ENCODE data around the gene RASL10A. TPM values are rescaled to one million over a fixed set of nuclear protein-coding genes. Genes with fewer than 3 reads are reported as not detected.

The RASL10A gene
- total and polyA plus RNA-seq, 9 donors = 1.5 to 3.5 (median 2.1) TPM

GRCh38 chr22:29270475-29271271 lies 44.8 kb downstream of the RASL10A start:
- no peaks in the 10 kb centered on the region for H3K27me3 ChIP-seq (ENCODE audit: control insufficient read depth, insufficient read depth, low read length)
- peaks cover 35% of the 10 kb centered on the region for H3K36me3 ChIP-seq (ENCODE audit: control insufficient read depth, insufficient read depth, low read length)
- WGBS (ENCODE audit: insufficient coverage) = 0% methylated on average over 3 of the region's 9 CpGs
- no peak overlapping the region for H3K27ac ChIP-seq (ENCODE audit: low read length)
- no peaks in the 10 kb centered on the region for H3K9me3 ChIP-seq (replicated peaks; ENCODE audit: control insufficient read depth, low read depth, low read length)
- peak overlapping the region; percentile 81 for H3K4me3 ChIP-seq (ENCODE audit: low read length)
- H3K4me1 ChIP-seq (ENCODE audit: control insufficient read depth, insufficient read depth, low read length) = peaks cover 27% of the 10 kb centered on the region
- no peak for DNase-seq

- H3K27me3 ChIP-seq (ENCODE audit: control insufficient read depth, insufficient read depth, low read length) = no peaks in the 10 kb centered on the region
- H3K9me3 ChIP-seq (replicated peaks; ENCODE audit: control insufficient read depth, low read depth, low read length) = no peaks in the 10 kb centered on the region
- no peak for DNase-seq
- no peak overlapping the region for H3K27ac ChIP-seq (ENCODE audit: low read length)
- H3K4me3 ChIP-seq (ENCODE audit: low read length) = peak overlapping the region; percentile 81
- H3K4me1 ChIP-seq (ENCODE audit: control insufficient read depth, insufficient read depth, low read length) = peaks cover 27% of the 10 kb centered on the region
- 16% methylated on average over 4 of the region's 13 CpGs for WGBS (ENCODE audit: insufficient coverage)
- H3K36me3 ChIP-seq (ENCODE audit: control insufficient read depth, insufficient read depth, low read length) = peaks cover 36% of the 10 kb centered on the region
These were observed 45.6 kb downstream of the RASL10A start for GRCh38 chr22:29269731-29270474.

GRCh38 chr22:29269230-29269604 lies 46.3 kb downstream of the RASL10A start:
- DNase-seq = no peak
- Histone ChIP-seq H3K27ac (ENCODE audit: low read length) (peak overlapping the region; percentile 98), H3K9me3 (replicated peaks; ENCODE audit: control insufficient read depth, low read depth, low read length) (no peaks in the 10 kb centered on the region), H3K4me1 (ENCODE audit: control insufficient read depth, insufficient read depth, low read length) (peaks cover 27% of the 10 kb centered on the region), H3K36me3 (ENCODE audit: control insufficient read depth, insufficient read depth, low read length) (peaks cover 38% of the 10 kb centered on the region), H3K27me3 (ENCODE audit: control insufficient read depth, insufficient read depth, low read length) (no peaks in the 10 kb centered on the region), H3K4me3 (ENCODE audit: low read length) (peak overlapping the region; percentile 81)
- WGBS (ENCODE audit: insufficient coverage) = 0% methylated on average over 10 of the region's 14 CpGs

DNA sequence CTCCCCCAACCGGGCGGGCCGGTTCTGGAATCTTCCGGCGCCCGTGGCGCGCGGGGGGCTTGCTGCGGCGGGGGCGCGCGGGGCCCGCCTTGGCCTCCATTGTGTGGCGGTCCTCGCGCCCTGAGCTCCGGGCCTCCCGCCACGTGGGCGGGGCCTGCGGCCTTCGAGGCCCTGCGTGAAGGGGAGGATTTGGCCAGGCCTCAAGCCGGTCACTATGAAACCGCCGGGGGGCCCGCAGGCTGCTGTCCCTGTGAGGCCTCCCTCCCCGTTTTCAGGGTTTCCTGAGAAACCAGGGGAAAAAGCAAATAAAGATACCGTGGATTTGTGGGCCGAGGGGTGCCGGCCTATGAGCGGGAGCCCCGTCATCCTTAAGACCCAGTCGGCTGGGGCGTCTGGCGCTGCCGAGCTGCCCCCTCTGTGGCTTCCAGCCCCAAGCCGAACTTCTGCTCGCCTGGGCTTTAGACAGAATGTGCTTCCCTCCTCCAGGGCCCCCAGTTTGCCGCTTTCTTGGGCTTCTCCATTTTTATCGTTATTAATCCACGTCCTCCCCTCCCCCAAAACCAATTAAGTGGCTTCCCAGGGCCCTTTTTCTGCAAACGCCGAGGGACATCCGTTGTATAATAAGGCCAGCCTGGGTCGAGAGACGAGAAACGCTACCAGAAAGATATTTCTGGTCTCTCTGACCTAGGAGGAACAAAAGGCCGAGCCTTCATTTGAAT lies 46.8 kb downstream of the RASL10A start:
- under 1% methylated on average over 44 of the region's 51 CpGs for WGBS (ENCODE audit: insufficient coverage)
- peaks cover 27% of the 10 kb centered on the region for H3K4me1 ChIP-seq (ENCODE audit: control insufficient read depth, insufficient read depth, low read length)
- H3K27me3 ChIP-seq (ENCODE audit: control insufficient read depth, insufficient read depth, low read length) = no peaks in the 10 kb centered on the region
- H3K4me3 ChIP-seq (ENCODE audit: low read length) = peak overlapping the region; percentile 81
- no peaks in the 10 kb centered on the region for H3K9me3 ChIP-seq (replicated peaks; ENCODE audit: control insufficient read depth, low read depth, low read length)
- peaks cover 41% of the 10 kb centered on the region for H3K36me3 ChIP-seq (ENCODE audit: control insufficient read depth, insufficient read depth, low read length)
- peak; percentile 92 for DNase-seq
- peak overlapping the region; percentile 98 for H3K27ac ChIP-seq (ENCODE audit: low read length)

- peak within 1 kb of the TSS; percentile 98 for H3K27ac ChIP-seq (ENCODE audit: low read length)
- no peaks in the 10 kb centered on the region for H3K9me3 ChIP-seq (replicated peaks; ENCODE audit: control insufficient read depth, low read depth, low read length)
- peaks cover 39% of the 10 kb centered on the region for H3K36me3 ChIP-seq (ENCODE audit: control insufficient read depth, insufficient read depth, low read length)
- DNase-seq = peak; percentile 98
- H3K4me1 ChIP-seq (ENCODE audit: control insufficient read depth, insufficient read depth, low read length) = peaks cover 27% of the 10 kb centered on the region
- WGBS (ENCODE audit: insufficient coverage) = 0% methylated on average over 47 of the region's 67 CpGs
- H3K27me3 ChIP-seq (ENCODE audit: control insufficient read depth, insufficient read depth, low read length) = no peaks in the 10 kb centered on the region
- H3K4me3 ChIP-seq (ENCODE audit: low read length) = peak within 1 kb of the TSS; percentile 81
These were observed 47.5 kb downstream of the RASL10A start, which contains the start of the genes EWSR1 and RHBDD3 for GRCh38 chr22:29267858-29268510. TSS of gene EWSR1 (plus strand) at chr22:29268268. CDS start at chr22:29268337, 69 bp downstream. TSS of gene RHBDD3 (minus strand) at chr22:29267981. CDS start at chr22:29265626, 2,355 bp downstream.

DNA sequence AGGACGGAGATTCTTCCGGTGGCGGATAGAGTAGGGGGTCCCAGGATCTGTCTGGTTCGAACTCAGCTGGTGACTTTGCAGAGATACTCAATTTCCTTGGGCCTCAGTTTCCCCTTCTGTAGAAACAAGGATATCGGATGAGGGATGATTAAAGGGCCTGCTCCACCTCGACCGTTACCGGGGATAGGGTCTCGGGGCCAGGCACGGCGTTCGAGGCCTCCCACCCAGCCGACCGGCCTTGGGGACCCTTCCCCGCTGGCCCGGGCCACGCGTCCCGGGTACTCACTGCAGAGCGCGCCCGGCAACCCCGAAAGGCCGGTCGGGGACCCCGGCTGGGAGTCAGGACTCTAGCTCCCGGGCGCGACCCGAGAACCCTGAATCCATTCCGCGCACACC lies 48.0 kb downstream of the RASL10A start:
- peaks cover 27% of the 10 kb centered on the region for H3K4me1 ChIP-seq (ENCODE audit: control insufficient read depth, insufficient read depth, low read length)
- no peak for DNase-seq
- peaks cover 36% of the 10 kb centered on the region for H3K36me3 ChIP-seq (ENCODE audit: control insufficient read depth, insufficient read depth, low read length)
- peak overlapping the region; percentile 81 for H3K4me3 ChIP-seq (ENCODE audit: low read length)
- peak overlapping the region; percentile 98 for H3K27ac ChIP-seq (ENCODE audit: low read length)
- H3K9me3 ChIP-seq (replicated peaks; ENCODE audit: control insufficient read depth, low read depth, low read length) = no peaks in the 10 kb centered on the region
- WGBS (ENCODE audit: insufficient coverage) = under 1% methylated on average over 30 of the region's 32 CpGs
- H3K27me3 ChIP-seq (ENCODE audit: control insufficient read depth, insufficient read depth, low read length) = no peaks in the 10 kb centered on the region

DNA sequence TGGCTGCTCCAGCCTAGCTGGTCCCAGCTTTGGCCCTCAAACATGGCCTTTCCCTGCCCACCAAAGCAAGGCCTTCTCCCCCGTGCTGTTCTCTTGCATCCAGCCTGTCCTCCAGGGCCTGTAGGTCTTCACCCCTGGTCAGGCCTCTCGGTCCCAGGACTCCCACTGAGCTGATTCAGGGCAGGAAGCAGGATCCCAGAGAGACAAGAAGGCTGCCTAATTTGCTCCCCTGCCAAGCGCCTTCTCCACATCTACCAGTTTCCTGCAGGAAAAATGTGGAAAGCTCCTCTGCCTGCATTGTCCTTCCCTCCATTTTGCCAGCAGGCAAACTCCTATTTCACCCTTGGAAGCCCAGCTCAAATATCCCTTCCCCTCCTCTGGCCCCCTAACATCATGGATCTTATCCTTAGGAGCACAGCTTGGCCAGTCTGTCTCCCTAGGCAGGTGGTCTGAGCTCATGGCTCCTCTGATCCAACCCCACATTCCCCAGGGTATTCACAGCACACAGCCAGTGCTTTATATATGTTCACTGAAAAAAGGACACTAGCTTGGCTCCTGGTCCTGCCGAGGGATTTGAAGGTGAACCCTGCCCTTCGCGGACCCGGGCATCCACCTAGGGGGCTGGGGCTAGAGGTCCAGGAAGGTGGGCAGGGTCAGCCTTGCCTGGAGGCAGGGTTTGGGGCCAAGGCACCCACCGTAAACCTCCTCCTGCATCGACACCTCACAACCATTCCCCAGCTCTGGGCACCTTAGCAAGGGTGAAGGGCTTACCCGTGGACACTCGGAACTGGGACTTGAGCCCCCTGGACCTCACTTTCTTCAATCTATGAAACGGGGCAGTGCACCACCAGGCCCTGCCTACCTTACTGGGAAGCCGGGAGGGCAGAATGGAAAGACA lies 48.7 kb downstream of the RASL10A start:
- peaks cover 27% of the 10 kb centered on the region for H3K4me1 ChIP-seq (ENCODE audit: control insufficient read depth, insufficient read depth, low read length)
- H3K27me3 ChIP-seq (ENCODE audit: control insufficient read depth, insufficient read depth, low read length) = no peaks in the 10 kb centered on the region
- no peaks in the 10 kb centered on the region for H3K9me3 ChIP-seq (replicated peaks; ENCODE audit: control insufficient read depth, low read depth, low read length)
- H3K36me3 ChIP-seq (ENCODE audit: control insufficient read depth, insufficient read depth, low read length) = peaks cover 33% of the 10 kb centered on the region
- 29% methylated on average over 8 of the region's 13 CpGs for WGBS (ENCODE audit: insufficient coverage)
- peak overlapping the region; percentile 81 for H3K4me3 ChIP-seq (ENCODE audit: low read length)
- no peak for DNase-seq
- peak overlapping the region; percentile 98 for H3K27ac ChIP-seq (ENCODE audit: low read length)

DNA sequence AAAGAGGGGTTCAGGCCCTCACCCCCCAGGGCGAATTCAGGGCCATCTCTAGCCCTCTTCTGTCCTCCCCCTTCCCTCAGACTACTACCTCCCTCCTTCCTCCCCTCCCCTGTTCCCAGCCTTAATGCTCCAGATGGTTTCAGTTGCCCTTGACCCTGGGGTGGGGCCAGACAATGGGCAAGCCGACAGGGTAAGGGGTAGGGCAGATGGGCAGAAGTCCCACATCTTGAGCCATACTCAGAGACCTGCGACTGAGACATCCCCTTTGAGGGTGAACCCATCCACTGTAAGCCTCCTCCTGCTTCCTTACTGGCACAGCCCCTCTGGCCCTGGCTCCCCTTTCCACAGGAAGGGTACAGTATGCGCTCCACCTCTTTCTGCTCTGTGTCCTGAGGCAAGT lies 49.6 kb downstream of the RASL10A start:
- WGBS (ENCODE audit: insufficient coverage) = 48% methylated on average over 4 of the region's 4 CpGs

GRCh38 chr22:29265305-29265704 lies 50.2 kb downstream of the RASL10A start:
- Histone ChIP-seq H3K4me1 (ENCODE audit: control insufficient read depth, insufficient read depth, low read length) (peaks cover 27% of the 10 kb centered on the region), H3K27ac (ENCODE audit: low read length) (no peak overlapping the region), H3K4me3 (ENCODE audit: low read length) (no peak overlapping the region), H3K36me3 (ENCODE audit: control insufficient read depth, insufficient read depth, low read length) (peaks cover 35% of the 10 kb centered on the region), H3K9me3 (replicated peaks; ENCODE audit: control insufficient read depth, low read depth, low read length) (no peaks in the 10 kb centered on the region), H3K27me3 (ENCODE audit: control insufficient read depth, insufficient read depth, low read length) (no peaks in the 10 kb centered on the region)
- WGBS (ENCODE audit: insufficient coverage) = 70% methylated on average over 5 of the region's 7 CpGs
- DNase-seq = no peak

More for the DNA sequence above, 49.6 kb downstream of the RASL10A start:
- H3K27ac ChIP-seq (ENCODE audit: low read length) = no peak overlapping the region
- no peaks in the 10 kb centered on the region for H3K9me3 ChIP-seq (replicated peaks; ENCODE audit: control insufficient read depth, low read depth, low read length)
- H3K4me1 ChIP-seq (ENCODE audit: control insufficient read depth, insufficient read depth, low read length) = peaks cover 27% of the 10 kb centered on the region
- H3K4me3 ChIP-seq (ENCODE audit: low read length) = no peak overlapping the region
- no peak for DNase-seq
- H3K27me3 ChIP-seq (ENCODE audit: control insufficient read depth, insufficient read depth, low read length) = no peaks in the 10 kb centered on the region
- peaks cover 31% of the 10 kb centered on the region for H3K36me3 ChIP-seq (ENCODE audit: control insufficient read depth, insufficient read depth, low read length)

Measured in muscle of leg (tissue), 11 donors.